Measurements from ENCODE around the gene FCRLB. TPM values are rescaled to one million over a fixed set of nuclear protein-coding genes. Genes with fewer than 3 reads are reported as not detected.
"Not testable (repeated sequence)": the region's sequence is repeated elsewhere in the genome, so short reads cannot be mapped to it uniquely, and the experiment has no call there.

Gene FCRLB
- total and polyA plus RNA-seq, 4 donors = 0.33 to 2.9 (median 0.57) TPM

- Histone ChIP-seq H3K9me3 (ENCODE audit: control insufficient read depth in 4 of 4, low read length in 3 of 4) (no peaks in the 10 kb centered on the region), H3K27me3 (ENCODE audit: control insufficient read depth in 4 of 4, insufficient read depth in 4 of 4, low read length in 3 of 4) (no peaks in the 10 kb centered on the region), H3K4me1 (ENCODE audit: control insufficient read depth in 4 of 4, insufficient read depth in 4 of 4, low read length in 3 of 4) (peaks cover 2 to 17% (median 9%) of the 10 kb centered on the region in 4 donors), H3K36me3 (ENCODE audit: control insufficient read depth in 4 of 4, insufficient read depth in 3 of 4, low read depth in 1 of 4, low read length in 3 of 4) (no peaks in the 10 kb centered on the region), H3K9ac (ENCODE audit: low read depth in 1 of 2, low read length in 2 of 2) (no peak overlapping the region), H3K4me3 (ENCODE audit: low read depth in 1 of 3, low read length in 3 of 3) (no peak overlapping the region), H3K27ac (ENCODE audit: low read depth in 1 of 2, low read length in 2 of 2) (no peak overlapping the region)
- no peak for TF ChIP-seq CTCF (IDR thresholded peaks at IDR 0.05; ENCODE audit: low read depth, low read length, missing input control)
- TF ChIP-seq FOXA2 (IDR thresholded peaks at IDR 0.05) = no peak
- no peak for TF ChIP-seq MAX (IDR thresholded peaks at IDR 0.05)
- no peak for TF ChIP-seq FOXA1 (IDR thresholded peaks at IDR 0.05)
- TF ChIP-seq ATF3 (IDR thresholded peaks at IDR 0.05) = no peak
- no peak for TF ChIP-seq TAF1 (conservative IDR thresholded peaks at IDR 0.05)
- no peak for TF ChIP-seq YY1 (IDR thresholded peaks at IDR 0.05)
- no peak for DNase-seq (ENCODE audit: low spot score)
- 86% methylated on average over 8 of the region's 8 CpGs for WGBS
Observed at GRCh38 chr1:161723459-161724141, 2.3 kb downstream of the FCRLB start.

GRCh38 chr1:161725258-161725907 lies 4.0 kb downstream of the FCRLB start:
- Histone ChIP-seq H3K4me3 (ENCODE audit: low read depth in 1 of 3, low read length in 3 of 3) (peak overlapping the region; percentile 63 to 75 (median 74)), H3K27ac (ENCODE audit: low read depth in 1 of 2, low read length in 2 of 2) (peak overlapping the region in 1 of 2 donors; percentile 92), H3K4me1 (ENCODE audit: control insufficient read depth in 4 of 4, insufficient read depth in 4 of 4, low read length in 3 of 4) (peaks cover 2 to 17% (median 9%) of the 10 kb centered on the region in 4 donors)
- WGBS = 52% methylated on average over 22 of the region's 22 CpGs
- not testable (repeated sequence) for H3K9me3 ChIP-seq (ENCODE audit: control insufficient read depth in 4 of 4, low read length in 3 of 4); DNase-seq (ENCODE audit: low spot score); H3K9ac ChIP-seq (ENCODE audit: low read depth in 1 of 2, low read length in 2 of 2); H3K27me3 ChIP-seq (ENCODE audit: control insufficient read depth in 4 of 4, insufficient read depth in 4 of 4, low read length in 3 of 4); H3K36me3 ChIP-seq (ENCODE audit: control insufficient read depth in 4 of 4, insufficient read depth in 3 of 4, low read depth in 1 of 4, low read length in 3 of 4)

GRCh38 chr1:161725908-161726472 lies 4.6 kb downstream of the FCRLB start:
- Histone ChIP-seq H3K4me3 (ENCODE audit: low read depth in 1 of 3, low read length in 3 of 3) (peak overlapping the region; percentile 63 to 75 (median 74)), H3K4me1 (ENCODE audit: control insufficient read depth in 4 of 4, insufficient read depth in 4 of 4, low read length in 3 of 4) (peaks cover 2 to 17% (median 9%) of the 10 kb centered on the region in 4 donors), H3K9ac (ENCODE audit: low read depth in 1 of 2, low read length in 2 of 2) (no peak overlapping the region), H3K9me3 (ENCODE audit: control insufficient read depth in 4 of 4, low read length in 3 of 4) (no peaks in the 10 kb centered on the region), H3K27ac (ENCODE audit: low read depth in 1 of 2, low read length in 2 of 2) (peak overlapping the region; percentile 88 to 92), H3K36me3 (ENCODE audit: control insufficient read depth in 4 of 4, insufficient read depth in 3 of 4, low read depth in 1 of 4, low read length in 3 of 4) (no peaks in the 10 kb centered on the region), H3K27me3 (ENCODE audit: control insufficient read depth in 4 of 4, insufficient read depth in 4 of 4, low read length in 3 of 4) (no peaks in the 10 kb centered on the region)
- under 1% methylated on average over 34 of the region's 34 CpGs for WGBS
- TF ChIP-seq CTCF (IDR thresholded peaks at IDR 0.05; ENCODE audit: low read depth, low read length, missing input control) = peak; percentile 26
- no peak for TF ChIP-seq TAF1 (conservative IDR thresholded peaks at IDR 0.05)
- no peak for TF ChIP-seq MAX (IDR thresholded peaks at IDR 0.05)
- TF ChIP-seq REST (IDR thresholded peaks at IDR 0.05) = no peak
- TF ChIP-seq YY1 (IDR thresholded peaks at IDR 0.05) = peak; percentile 67
- DNase-seq (ENCODE audit: low spot score) = peak; percentile 45
